ENCODE results near the gene FCHSD2. TPM values are rescaled to one million over a fixed set of nuclear protein-coding genes. Genes with fewer than 3 reads are reported as not detected.
A peak's percentile ranks its signal among the peaks of the same experiment; 100 is the strongest.

Gene FCHSD2
- total and polyA plus RNA-seq, 2 experiments from 2014 or later = 9.1 to 19.8 TPM

- peak overlapping the region; percentile 28 for H3K27ac ChIP-seq
- no peaks in the 10 kb centered on the region for H3K9me2 ChIP-seq (ENCODE audit: insufficient read depth)
- H4K20me1 ChIP-seq (ENCODE audit: insufficient read depth) = no peaks in the 10 kb centered on the region
- no peaks in the 10 kb centered on the region for H3K9me3 ChIP-seq (ENCODE audit: low read depth)
- in situ Hi-C loops (cut with MboI) = no loop called here
- no peak overlapping the region for H3K9ac ChIP-seq
- H3K27me3 ChIP-seq (replicated peaks; ENCODE audit: insufficient read depth) = no peaks in the 10 kb centered on the region
- no peaks in the 10 kb centered on the region for H3K79me2 ChIP-seq (ENCODE audit: insufficient read depth)
- no peak for TF ChIP-seq EZH2 (IDR thresholded peaks at IDR 0.05; ENCODE audit: insufficient read depth, poor library complexity, severe bottlenecking)
- peak; percentile 87 for TF ChIP-seq EZH2phosphoT487 (IDR thresholded peaks at IDR 0.05; ENCODE audit: insufficient read depth, low read depth)
- peaks cover 46% of the 10 kb centered on the region for H3K4me1 ChIP-seq (ENCODE audit: insufficient read depth)
- no peak overlapping the region for H3K4me3 ChIP-seq
- H3K36me3 ChIP-seq (ENCODE audit: low read depth) = 0 out of 2 replicates have a peak, but pooled peaks cover 2% of the 10 kb centered on the region
- H3K4me2 ChIP-seq (ENCODE audit: unreplicated experiment) = peak overlapping the region; percentile 15
- DNase-seq = peak; percentile 89
- 30 to 31% methylated on average over 3 of the region's 3 CpGs for WGBS, 2 experiments (ENCODE audit: low coverage in 1 of 2, low lambda C conversion rate in 2 of 2, missing lambda C conversion rate in 2 of 2)
- peaks cover 54% of the 10 kb centered on the region for H3F3A ChIP-seq (ENCODE audit: insufficient read depth)
- H2AFZ ChIP-seq = no peak overlapping the region
Observed at GRCh38 chr11:72975778-72976521, 166.2 kb downstream of the FCHSD2 start.

DNA sequence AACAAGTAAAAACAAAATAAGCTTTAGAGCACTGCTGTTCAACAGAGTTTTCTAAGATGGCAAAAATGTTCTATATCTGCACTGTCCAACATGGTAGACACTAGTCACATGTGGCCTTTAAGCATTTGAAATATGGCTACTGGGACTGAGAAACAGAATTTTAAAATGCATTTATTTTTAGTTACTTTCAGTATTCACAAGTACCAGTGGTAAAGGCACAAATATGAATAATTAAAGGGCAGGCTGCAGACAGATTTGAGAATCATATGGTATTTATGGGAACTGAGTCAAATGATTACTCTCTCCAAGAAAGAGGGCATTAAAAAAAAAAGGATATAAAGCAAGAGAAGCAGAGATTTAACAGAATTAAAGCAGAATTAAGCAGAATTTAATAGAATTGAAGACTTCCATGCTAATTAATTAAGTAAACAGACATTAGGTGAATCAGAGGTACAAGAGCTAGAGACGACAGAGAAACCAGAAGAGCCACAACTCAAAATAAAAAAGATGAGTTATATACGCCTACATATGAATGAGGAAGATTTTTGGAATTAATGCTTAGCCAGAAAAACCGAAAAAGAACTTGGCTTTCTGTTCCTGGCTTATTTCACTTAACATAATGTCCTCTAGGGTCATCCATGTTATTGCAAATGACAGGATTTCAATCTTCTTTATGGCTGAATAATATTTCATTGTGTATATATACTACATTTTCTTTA is 167.5 kb downstream of the FCHSD2 start:
- H3K4me2 ChIP-seq (ENCODE audit: unreplicated experiment) = peak overlapping the region; percentile 15
- peaks cover 59% of the 10 kb centered on the region for H3K4me1 ChIP-seq (ENCODE audit: insufficient read depth)
- in situ Hi-C loops (cut with MboI) = no loop called here

GRCh38 chr11:72972496-72973128 is 169.5 kb downstream of the FCHSD2 start:
- Histone ChIP-seq H3K4me1 (ENCODE audit: insufficient read depth) (peaks cover 65% of the 10 kb centered on the region), H2AFZ (no peak overlapping the region), H3K36me3 (ENCODE audit: low read depth) (no peaks in the 10 kb centered on the region), H3K4me2 (ENCODE audit: unreplicated experiment) (peak overlapping the region; percentile 21), H3K9me3 (ENCODE audit: low read depth) (no peaks in the 10 kb centered on the region), H3K9me2 (ENCODE audit: insufficient read depth) (no peaks in the 10 kb centered on the region), H3K4me3 (no peak overlapping the region), H3K27me3 (replicated peaks; ENCODE audit: insufficient read depth) (no peaks in the 10 kb centered on the region), H3K9ac (no peak overlapping the region), H4K20me1 (ENCODE audit: insufficient read depth) (no peaks in the 10 kb centered on the region), H3K27ac (no peak overlapping the region), H3K79me2 (ENCODE audit: insufficient read depth) (no peaks in the 10 kb centered on the region), H3F3A (ENCODE audit: insufficient read depth) (peaks cover 75% of the 10 kb centered on the region)
- peak; percentile 49 for DNase-seq
- TF ChIP-seq EZH2 (IDR thresholded peaks at IDR 0.05; ENCODE audit: insufficient read depth, poor library complexity, severe bottlenecking) (no peak), EZH2phosphoT487 (IDR thresholded peaks at IDR 0.05; ENCODE audit: insufficient read depth, low read depth) (no peak)
- WGBS, 2 experiments (ENCODE audit: low coverage in 1 of 2, low lambda C conversion rate in 2 of 2, missing lambda C conversion rate in 2 of 2) = 72 to 79% methylated on average over 6 of the region's 6 CpGs
- in situ Hi-C loops (cut with MboI) = no loop called here

More for the DNA sequence above, 167.5 kb downstream of the FCHSD2 start:
- Histone ChIP-seq H2AFZ (no peak overlapping the region), H3K9me3 (ENCODE audit: low read depth) (no peaks in the 10 kb centered on the region), H3K27ac (peak overlapping the region; percentile 28), H4K20me1 (ENCODE audit: insufficient read depth) (no peaks in the 10 kb centered on the region), H3K9ac (no peak overlapping the region), H3K4me3 (no peak overlapping the region), H3F3A (ENCODE audit: insufficient read depth) (peaks cover 67% of the 10 kb centered on the region), H3K9me2 (ENCODE audit: insufficient read depth) (no peaks in the 10 kb centered on the region), H3K79me2 (ENCODE audit: insufficient read depth) (no peaks in the 10 kb centered on the region), H3K36me3 (ENCODE audit: low read depth) (no peaks in the 10 kb centered on the region), H3K27me3 (replicated peaks; ENCODE audit: insufficient read depth) (no peaks in the 10 kb centered on the region)
- peak; percentile 41 for DNase-seq
- 11 to 13% methylated on average over 3 of the region's 3 CpGs for WGBS, 2 experiments (ENCODE audit: low coverage in 1 of 2, low lambda C conversion rate in 2 of 2, missing lambda C conversion rate in 2 of 2)
- TF ChIP-seq EZH2phosphoT487 (IDR thresholded peaks at IDR 0.05; ENCODE audit: insufficient read depth, low read depth) (no peak), EZH2 (IDR thresholded peaks at IDR 0.05; ENCODE audit: insufficient read depth, poor library complexity, severe bottlenecking) (no peak)

- Histone ChIP-seq H3K9me3 (ENCODE audit: low read depth) (no peaks in the 10 kb centered on the region), H3K36me3 (ENCODE audit: low read depth) (no peaks in the 10 kb centered on the region), H3K9me2 (ENCODE audit: insufficient read depth) (no peaks in the 10 kb centered on the region), H3K79me2 (ENCODE audit: insufficient read depth) (no peaks in the 10 kb centered on the region), H3K9ac (no peak overlapping the region), H3K27ac (no peak overlapping the region), H3K4me3 (no peak overlapping the region), H3K27me3 (replicated peaks; ENCODE audit: insufficient read depth) (no peaks in the 10 kb centered on the region), H3K4me2 (ENCODE audit: unreplicated experiment) (no peak overlapping the region), H3K4me1 (ENCODE audit: insufficient read depth) (peaks cover 65% of the 10 kb centered on the region), H2AFZ (no peak overlapping the region), H3F3A (ENCODE audit: insufficient read depth) (peaks cover 65% of the 10 kb centered on the region), H4K20me1 (ENCODE audit: insufficient read depth) (no peaks in the 10 kb centered on the region)
- 96 to 98% methylated on average over 6 of the region's 6 CpGs for WGBS, 2 experiments (ENCODE audit: low coverage in 1 of 2, low lambda C conversion rate in 2 of 2, missing lambda C conversion rate in 2 of 2)
- no peak for DNase-seq
- TF ChIP-seq EZH2 (IDR thresholded peaks at IDR 0.05; ENCODE audit: insufficient read depth, poor library complexity, severe bottlenecking) = no peak
- TF ChIP-seq EZH2phosphoT487 (IDR thresholded peaks at IDR 0.05; ENCODE audit: insufficient read depth, low read depth) = no peak
- in situ Hi-C loops (cut with MboI) = no loop called here
Observed at GRCh38 chr11:72971192-72971967, 170.7 kb downstream of the FCHSD2 start.

Data from GM23248 (cell line).